ENCODE results near the gene HDAC4.

GRCh38 chr2:239143858-239144712, 256.7 kb downstream of the HDAC4 start:
- TF ChIP-seq RAD21 (IDR thresholded peaks at IDR 0.05; ENCODE audit: low read length) (peak; percentile 73), POLR2A (IDR thresholded peaks at IDR 0.05; ENCODE audit: low read depth, low read length) (no peak), FOS (IDR thresholded peaks at IDR 0.05; ENCODE audit: low read depth, low read length) (no peak), MXI1 (IDR thresholded peaks at IDR 0.05; ENCODE audit: borderline replicate concordance, low read depth, low read length) (no peak)
- TF ChIP-seq, protein P1, sequence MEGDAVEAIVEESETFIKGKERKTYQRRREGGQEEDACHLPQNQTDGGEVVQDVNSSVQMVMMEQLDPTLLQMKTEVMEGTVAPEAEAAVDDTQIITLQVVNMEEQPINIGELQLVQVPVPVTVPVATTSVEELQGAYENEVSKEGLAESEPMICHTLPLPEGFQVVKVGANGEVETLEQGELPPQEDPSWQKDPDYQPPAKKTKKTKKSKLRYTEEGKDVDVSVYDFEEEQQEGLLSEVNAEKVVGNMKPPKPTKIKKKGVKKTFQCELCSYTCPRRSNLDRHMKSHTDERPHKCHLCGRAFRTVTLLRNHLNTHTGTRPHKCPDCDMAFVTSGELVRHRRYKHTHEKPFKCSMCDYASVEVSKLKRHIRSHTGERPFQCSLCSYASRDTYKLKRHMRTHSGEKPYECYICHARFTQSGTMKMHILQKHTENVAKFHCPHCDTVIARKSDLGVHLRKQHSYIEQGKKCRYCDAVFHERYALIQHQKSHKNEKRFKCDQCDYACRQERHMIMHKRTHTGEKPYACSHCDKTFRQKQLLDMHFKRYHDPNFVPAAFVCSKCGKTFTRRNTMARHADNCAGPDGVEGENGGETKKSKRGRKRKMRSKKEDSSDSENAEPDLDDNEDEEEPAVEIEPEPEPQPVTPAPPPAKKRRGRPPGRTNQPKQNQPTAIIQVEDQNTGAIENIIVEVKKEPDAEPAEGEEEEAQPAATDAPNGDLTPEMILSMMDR (conservative IDR thresholded peaks at IDR 0.05; ENCODE audit: low read depth, low read length), result peak; percentile 59

All from IMR-90 (cell line).